ENCODE results near the gene MS4A5. TPM values are rescaled to one million over a fixed set of nuclear protein-coding genes. Genes with fewer than 3 reads are reported as not detected.

MS4A5 gene
- total RNA-seq, 1 experiment from 2014 or later = not detected

GRCh38 chr11:60420015-60420414 is 9.4 kb upstream of the MS4A5 start:
- Mint-ChIP-seq H3K36me3 (ENCODE audit: insufficient read depth, unreplicated experiment) (no peaks in the 10 kb centered on the region), H3K27ac (ENCODE audit: low read depth, unreplicated experiment) (no peak overlapping the region), H3K9me3 (ENCODE audit: unreplicated experiment) (peaks cover 9% of the 10 kb centered on the region), H3K4me1 (ENCODE audit: insufficient read depth, unreplicated experiment) (no peaks in the 10 kb centered on the region), H3K27me3 (ENCODE audit: insufficient read depth, unreplicated experiment) (no peaks in the 10 kb centered on the region), H3K4me3 (ENCODE audit: unreplicated experiment) (no peak overlapping the region)
- CTCF ChIA-PET = interaction anchor here (0.6 kb wide), 1 partner anchor 87 kb away, joined by 3 read pairs; no protein-coding TSS in a partner anchor
- no peak for DNase-seq (ENCODE audit: unreplicated experiment)
- POLR2A ChIA-PET = interaction anchor here (0.7 kb wide), 1 partner anchor 199 kb away, joined by 3 read pairs; no protein-coding TSS in a partner anchor
- BruUV-seq (replicated peaks) = no TSS peak
- TF ChIP-seq, protein P1, sequence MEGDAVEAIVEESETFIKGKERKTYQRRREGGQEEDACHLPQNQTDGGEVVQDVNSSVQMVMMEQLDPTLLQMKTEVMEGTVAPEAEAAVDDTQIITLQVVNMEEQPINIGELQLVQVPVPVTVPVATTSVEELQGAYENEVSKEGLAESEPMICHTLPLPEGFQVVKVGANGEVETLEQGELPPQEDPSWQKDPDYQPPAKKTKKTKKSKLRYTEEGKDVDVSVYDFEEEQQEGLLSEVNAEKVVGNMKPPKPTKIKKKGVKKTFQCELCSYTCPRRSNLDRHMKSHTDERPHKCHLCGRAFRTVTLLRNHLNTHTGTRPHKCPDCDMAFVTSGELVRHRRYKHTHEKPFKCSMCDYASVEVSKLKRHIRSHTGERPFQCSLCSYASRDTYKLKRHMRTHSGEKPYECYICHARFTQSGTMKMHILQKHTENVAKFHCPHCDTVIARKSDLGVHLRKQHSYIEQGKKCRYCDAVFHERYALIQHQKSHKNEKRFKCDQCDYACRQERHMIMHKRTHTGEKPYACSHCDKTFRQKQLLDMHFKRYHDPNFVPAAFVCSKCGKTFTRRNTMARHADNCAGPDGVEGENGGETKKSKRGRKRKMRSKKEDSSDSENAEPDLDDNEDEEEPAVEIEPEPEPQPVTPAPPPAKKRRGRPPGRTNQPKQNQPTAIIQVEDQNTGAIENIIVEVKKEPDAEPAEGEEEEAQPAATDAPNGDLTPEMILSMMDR (IDR thresholded peaks at IDR 0.05; ENCODE audit: unreplicated experiment) = no peak
- intact Hi-C loops (cut with micrococcal nuclease) = no loop called here

DNA sequence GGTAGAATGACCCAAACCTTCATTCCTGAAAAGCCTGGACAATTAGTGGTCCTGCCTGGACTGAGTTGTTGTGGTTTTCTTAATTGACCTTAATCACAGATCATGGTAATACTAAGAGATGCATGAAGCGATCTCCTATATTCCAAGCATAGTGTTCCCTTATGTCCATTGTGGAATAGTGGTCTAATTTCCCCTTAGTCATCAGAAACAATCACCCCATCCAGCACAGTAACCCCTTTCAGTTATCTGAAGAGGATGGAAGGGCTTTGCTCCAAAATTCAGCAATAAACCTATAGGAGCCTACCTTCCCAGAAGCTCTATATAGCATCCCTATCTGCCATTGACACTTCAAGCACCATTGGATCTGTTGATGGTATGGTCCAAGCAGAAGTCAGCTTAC is 6.8 kb upstream of the MS4A5 start:
- TF ChIP-seq, protein P1 (IDR thresholded peaks at IDR 0.05; ENCODE audit: unreplicated experiment) = no peak
- ChIA-PET POLR2A (no interaction called here), CTCF (no interaction called here)
- Mint-ChIP-seq H3K27ac (ENCODE audit: low read depth, unreplicated experiment) (no peak overlapping the region), H3K36me3 (ENCODE audit: insufficient read depth, unreplicated experiment) (no peaks in the 10 kb centered on the region), H3K4me3 (ENCODE audit: unreplicated experiment) (no peak overlapping the region), H3K4me1 (ENCODE audit: insufficient read depth, unreplicated experiment) (no peaks in the 10 kb centered on the region), H3K9me3 (ENCODE audit: unreplicated experiment) (peaks cover 9% of the 10 kb centered on the region), H3K27me3 (ENCODE audit: insufficient read depth, unreplicated experiment) (no peaks in the 10 kb centered on the region)
- DNase-seq (ENCODE audit: unreplicated experiment) = no peak
- no TSS peak for BruUV-seq (replicated peaks)
- intact Hi-C loops (cut with micrococcal nuclease) = no loop called here

- H3K27ac Mint-ChIP-seq (ENCODE audit: low read depth, unreplicated experiment) = no peak overlapping the region
- no peaks in the 10 kb centered on the region for H3K36me3 Mint-ChIP-seq (ENCODE audit: insufficient read depth, unreplicated experiment)
- ChIA-PET CTCF (no interaction called here), POLR2A (no interaction called here)
- no peaks in the 10 kb centered on the region for H3K4me1 Mint-ChIP-seq (ENCODE audit: insufficient read depth, unreplicated experiment)
- intact Hi-C loops (cut with micrococcal nuclease) = no loop called here
- no peak overlapping the region for H3K4me3 Mint-ChIP-seq (ENCODE audit: unreplicated experiment)
- DNase-seq (ENCODE audit: unreplicated experiment) = peak; percentile 70
- peaks cover 13% of the 10 kb centered on the region for H3K9me3 Mint-ChIP-seq (ENCODE audit: unreplicated experiment)
- H3K27me3 Mint-ChIP-seq (ENCODE audit: insufficient read depth, unreplicated experiment) = peaks cover 12% of the 10 kb centered on the region
- no TSS peak for BruUV-seq (replicated peaks)
- TF ChIP-seq, protein P1 (IDR thresholded peaks at IDR 0.05; ENCODE audit: unreplicated experiment) = no peak
These were observed 855 bp upstream of the MS4A5 start for GRCh38 chr11:60428517-60428916.

- intact Hi-C loops (cut with micrococcal nuclease) = no loop called here
- peaks cover 13% of the 10 kb centered on the region for H3K9me3 Mint-ChIP-seq (ENCODE audit: unreplicated experiment)
- no peaks in the 10 kb centered on the region for H3K4me1 Mint-ChIP-seq (ENCODE audit: insufficient read depth, unreplicated experiment)
- H3K27me3 Mint-ChIP-seq (ENCODE audit: insufficient read depth, unreplicated experiment) = peaks cover 12% of the 10 kb centered on the region
- H3K27ac Mint-ChIP-seq (ENCODE audit: low read depth, unreplicated experiment) = no peak overlapping the region
- H3K36me3 Mint-ChIP-seq (ENCODE audit: insufficient read depth, unreplicated experiment) = no peaks in the 10 kb centered on the region
- TF ChIP-seq, protein P1 (IDR thresholded peaks at IDR 0.05; ENCODE audit: unreplicated experiment) = no peak
- ChIA-PET POLR2A (interaction anchor here (1.6 kb wide), 1 partner anchor 61 kb away, joined by 3 read pairs; no protein-coding TSS in a partner anchor), CTCF (interaction anchor here (0.6 to 0.7 kb wide), 3 partner anchors 14 to 752 kb away, joined by 3 to 4 read pairs (median 4); no protein-coding TSS in a partner anchor)
- H3K4me3 Mint-ChIP-seq (ENCODE audit: unreplicated experiment) = no peak overlapping the region
- no TSS peak for BruUV-seq (replicated peaks)
- no peak for DNase-seq (ENCODE audit: unreplicated experiment)
These were observed 1.9 kb downstream of the MS4A5 start for GRCh38 chr11:60431251-60431650.

Data from MCF 10A (cell line).